Stimulated activated CD8-positive, alpha-beta memory T cell treated with anti-CD3 and anti-CD28 coated beads, Interleukin-12 subunit alpha, Interleukin-12 subunit beta, amount 100 ng/mL, for 4 hours (primary cell): ENCODE data around the gene CD22.
"Not testable (repeated sequence)": the region's sequence is repeated elsewhere in the genome, so short reads cannot be mapped to it uniquely, and the experiment has no call there.

ENCODE experiments used
- DNase-seq: peaks from one replicate; pipeline ENCODE4 v3.0.0-alpha.2; 2020; ENCODE audit warnings: low read depth

CD22 gene

GRCh38 chr19:35328851-35329285 is at the start of gene CD22:
Gene CD22 (plus strand): TSS chr19:35329187. CDS start chr19:35332041, 2,854 bp downstream.
- no peak for DNase-seq

- no peak for DNase-seq
Measured at GRCh38 chr19:35279374-35279773, 49.6 kb upstream of the CD22 start.

GRCh38 chr19:35279985-35280821 is 48.8 kb upstream of the CD22 start:
- no peak for DNase-seq

GRCh38 chr19:35281303-35281702 is 47.7 kb upstream of the CD22 start:
- DNase-seq, result no peak

GRCh38 chr19:35284153-35285094 is 44.6 kb upstream of the CD22 start:
- no peak for DNase-seq

- DNase-seq, result no peak
Measured at GRCh38 chr19:35285095-35285449, 43.9 kb upstream of the CD22 start.

- DNase-seq, result not testable (repeated sequence)
Measured at GRCh38 chr19:35285465-35285864, 43.5 kb upstream of the CD22 start.

- not testable (repeated sequence) for DNase-seq
Measured at GRCh38 chr19:35286101-35286500, 42.9 kb upstream of the CD22 start.

- DNase-seq, result no peak
Measured at GRCh38 chr19:35287713-35288112, 41.3 kb upstream of the CD22 start.

GRCh38 chr19:35288331-35288730 is 40.7 kb upstream of the CD22 start:
- no peak for DNase-seq

GRCh38 chr19:35288906-35289305 is 40.1 kb upstream of the CD22 start:
- DNase-seq, result no peak

GRCh38 chr19:35290381-35291127 is 38.4 kb upstream of the CD22 start:
- DNase-seq, result no peak

GRCh38 chr19:35291259-35291658 is 37.7 kb upstream of the CD22 start:
- DNase-seq, result no peak

- no peak for DNase-seq
Measured at GRCh38 chr19:35291916-35292315, 37.1 kb upstream of the CD22 start, which contains the start of gene MAG. Gene MAG (plus strand): TSS chr19:35292161. CDS start chr19:35295409, 3,248 bp downstream.

- DNase-seq, result no peak
Measured at GRCh38 chr19:35292421-35293362, 36.3 kb upstream of the CD22 start.

GRCh38 chr19:35293363-35293739 is 35.6 kb upstream of the CD22 start:
- DNase-seq, result no peak

GRCh38 chr19:35293808-35294207 is 35.2 kb upstream of the CD22 start:
- DNase-seq, result no peak

GRCh38 chr19:35294328-35294727 is 34.7 kb upstream of the CD22 start:
- no peak for DNase-seq

GRCh38 chr19:35294859-35295791 is 33.9 kb upstream of the CD22 start:
- no peak for DNase-seq
